Mammary epithelial cell (primary cell): ENCODE measurements around the gene HDAC4.

Experiments
- CTCF ChIP-seq, 2 donors: IDR thresholded peaks in 1 of 2; conservative IDR thresholded peaks in 1 of 2; 2 replicates each; pipeline ENCODE4 v1.5.1; 2011 to 2012; ENCODE audit warnings: inconsistent platforms in 2 of 2, low read length in 2 of 2, mild to moderate bottlenecking in 2 of 2, control low read depth in 1 of 2, low read depth in 1 of 2; ENCODE audit not compliant: insufficient read depth in 1 of 2; ENCODE audit errors: extremely low read depth in 1 of 2
- EZH2 ChIP-seq: IDR thresholded peaks from 2 replicates; pipeline ENCODE4 v1.6.1; 2012; ENCODE audit warnings: low read length, inconsistent platforms, borderline replicate concordance

- TF ChIP-seq CTCF (conservative IDR thresholded peaks at IDR 0.05 in 1 of 2, IDR thresholded peaks at IDR 0.05 in 1 of 2; ENCODE audit: extremely low read depth in 1 of 2, insufficient read depth in 1 of 2, low read depth in 1 of 2, low read length in 2 of 2), result no peak
- no peak for TF ChIP-seq EZH2
Observed at GRCh38 chr2:239152239-239152915, 248.4 kb downstream of the HDAC4 start.
